GM23338 (cell line): ENCODE results near the gene KISS1. TPM values are rescaled to one million over a fixed set of nuclear protein-coding genes. Genes with fewer than 3 reads are reported as not detected.

Experiments used
- ATAC-seq: fragments of 200-7000 bp; cut with Tn5 transposase; 3 replicates; pipeline ENCODE4 v1.9.1; 2020
- DNase-seq: peaks from one replicate; pipeline ENCODE4 v3.0.0-alpha.2; 2015; ENCODE audit warnings: low spot score
- H2AFZ ChIP-seq: fragments of 200-600 bp; sonication (generic); 2 replicates; pipeline ENCODE4 v1.8.0; 2016; ENCODE audit warnings: antibody characterized with exemption, mild to moderate bottlenecking, moderate library complexity
- H3F3A ChIP-seq: fragments of 200-600 bp; sonication (generic); replicated peaks from 2 replicates; pipeline ENCODE4 v1.8.0; 2017; ENCODE audit warnings: antibody characterized with exemption, mixed run types, low read depth
- H3K27ac ChIP-seq: fragments of 200-600 bp; sonication (generic); 2 replicates; pipeline ENCODE4 v1.6.1; 2016; ENCODE audit warnings: low read depth
- H3K27me3 ChIP-seq: fragments of 200-600 bp; sonication (generic); 2 replicates; pipeline ENCODE4 v1.8.0; 2016; ENCODE audit warnings: mild to moderate bottlenecking, mixed run types, moderate library complexity; ENCODE audit not compliant: insufficient read depth
- H3K36me3 ChIP-seq: fragments of 200-600 bp; sonication (generic); 2 replicates; pipeline ENCODE4 v1.8.0; 2016; ENCODE audit warnings: mild to moderate bottlenecking; ENCODE audit not compliant: insufficient read depth
- H3K4me1 ChIP-seq: fragments of 200-600 bp; sonication (generic); 2 replicates; pipeline ENCODE4 v1.8.0; 2016; ENCODE audit warnings: mild to moderate bottlenecking, moderate library complexity; ENCODE audit not compliant: insufficient read depth
- H3K4me2 ChIP-seq: fragments of 200-600 bp; sonication (generic); 2 replicates; pipeline ENCODE4 v1.7.1; 2017; ENCODE audit warnings: mixed run types
- H3K4me3 ChIP-seq: fragments of 200-600 bp; sonication (generic); 2 replicates; pipeline ENCODE4 v1.6.1; 2016; ENCODE audit warnings: mixed run types
- H3K79me2 ChIP-seq: fragments of 200-600 bp; sonication (generic); replicated peaks from 2 replicates; pipeline ENCODE4 v1.8.0; 2017; ENCODE audit warnings: mild to moderate bottlenecking; ENCODE audit not compliant: insufficient read depth
- H3K9me2 ChIP-seq: fragments of 200-600 bp; sonication (generic); 2 replicates; pipeline ENCODE4 v1.8.0; 2017; ENCODE audit not compliant: insufficient read depth
- H4K20me1 ChIP-seq: fragments of 200-600 bp; sonication (generic); replicated peaks from 2 replicates; pipeline ENCODE4 v1.8.0; 2017; ENCODE audit warnings: mild to moderate bottlenecking; ENCODE audit not compliant: insufficient read depth
- H3K27ac Mint-ChIP-seq: 2 replicates; pipeline ENCODE4 v1.8.0; 2020; ENCODE audit warnings: inconsistent platforms, mild to moderate bottlenecking, moderate library complexity, mixed read lengths
- H3K27me3 Mint-ChIP-seq: 3 replicates; pipeline ENCODE4 v1.8.0; 2022; ENCODE audit warnings: low read depth, mild to moderate bottlenecking, moderate library complexity, mixed read lengths, inconsistent platforms; ENCODE audit not compliant: insufficient read depth, poor library complexity
- H3K36me3 Mint-ChIP-seq: 3 replicates; pipeline ENCODE4 v1.8.0; 2021; ENCODE audit warnings: low read depth, mild to moderate bottlenecking, inconsistent platforms, moderate library complexity, mixed read lengths
- H3K4me1 Mint-ChIP-seq: 3 replicates; pipeline ENCODE4 v1.8.0; 2020; ENCODE audit warnings: mild to moderate bottlenecking, inconsistent platforms, mixed read lengths
- H3K4me3 Mint-ChIP-seq: 3 replicates; pipeline ENCODE4 v1.8.0; 2021; ENCODE audit warnings: moderate library complexity, mild to moderate bottlenecking, inconsistent platforms, mixed read lengths
- H3K9me3 Mint-ChIP-seq: 3 replicates; pipeline ENCODE4 v1.8.0; 2020; ENCODE audit warnings: moderate library complexity, mild to moderate bottlenecking, inconsistent platforms, mixed read lengths
- NANOG ChIP-seq: IDR thresholded peaks from 2 replicates; pipeline ENCODE4 v1.6.1; 2016; ENCODE audit warnings: antibody characterized with exemption, borderline replicate concordance
- polyA plus RNA-seq: library from polyadenylated mRNA; unstranded; fragments of >200 nt; fragmentation: Nextera tagmentation; extraction: Ambion mirVana; gene quantifications from 2 replicates; pipeline ENCODE4 v1.2.1, GENCODE V29; 2016
- total RNA-seq: library from RNA; depleted of rRNA; stranded (reverse); fragments of >200 nt; shearing (Covaris generic); gene quantifications from 2 replicates; pipeline ENCODE4 v1.2.3, GENCODE V29; 2014; rRNA removed

Gene KISS1
- total and polyA plus RNA-seq, 2 experiments from 2014 or later, result not detected

DNA sequence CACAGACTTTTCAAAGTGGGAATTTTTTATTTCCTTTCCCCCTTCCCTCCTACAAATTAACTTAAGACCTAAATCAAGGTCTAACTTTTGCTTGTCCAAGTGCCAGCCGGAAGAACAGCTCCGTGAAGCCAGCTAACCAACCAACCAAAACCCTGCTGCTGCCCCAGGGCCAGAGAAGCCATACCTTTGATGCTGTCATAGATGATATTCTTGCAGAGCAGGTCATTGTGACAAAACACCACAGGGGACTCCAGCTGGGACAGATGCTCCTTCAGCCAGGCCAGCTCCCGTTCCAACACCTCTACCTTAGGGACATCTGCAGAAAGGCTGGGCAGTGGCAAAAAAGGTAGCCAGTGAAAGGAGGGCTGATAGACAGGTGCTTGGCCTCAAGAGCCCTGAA is 55.2 kb downstream of the KISS1 start:
- H3K36me3 Mint-ChIP-seq, result peaks cover 17% of the 10 kb centered on the region
- H3K4me1 Mint-ChIP-seq, result peaks cover 9% of the 10 kb centered on the region
- no peak overlapping the region for H3K4me3 Mint-ChIP-seq
- Histone ChIP-seq H3K4me3 (no peak overlapping the region), H3K4me2 (no peak overlapping the region), H3F3A (no peaks in the 10 kb centered on the region), H4K20me1 (no peaks in the 10 kb centered on the region), H3K4me1 (no peaks in the 10 kb centered on the region), H3K9me2 (no peaks in the 10 kb centered on the region), H3K36me3 (no peaks in the 10 kb centered on the region), H3K79me2 (no peaks in the 10 kb centered on the region), H3K27me3 (no peaks in the 10 kb centered on the region), H2AFZ (no peak overlapping the region), H3K27ac (no peak overlapping the region)
- no peak for TF ChIP-seq NANOG
- H3K27ac Mint-ChIP-seq, result no peak overlapping the region
- DNase-seq, result no peak
- ATAC-seq, result no peak
- peaks cover 9% of the 10 kb centered on the region for H3K27me3 Mint-ChIP-seq
- no peaks in the 10 kb centered on the region for H3K9me3 Mint-ChIP-seq

Other genes with a start within 250 kb of the KISS1 start
- 105 and 123 TPM in 2 replicates for gene SOX13, start 123.4 kb downstream of the KISS1 start, total RNA-seq
- 28.6 and 32.3 TPM in 2 replicates for gene SOX13, start 123.4 kb downstream of the KISS1 start, polyA plus RNA-seq
- gene ETNK2, start 44.4 kb downstream of the KISS1 start, total RNA-seq, result 18.9 and 26.2 TPM in 2 replicates
- gene ETNK2, start 44.4 kb downstream of the KISS1 start, polyA plus RNA-seq, result 7.6 and 9.0 TPM in 2 replicates
- not detected in 2 replicates for gene REN, start 30.2 kb downstream of the KISS1 start, total RNA-seq
- not detected in 2 replicates for gene REN, start 30.2 kb downstream of the KISS1 start, polyA plus RNA-seq
- gene GOLT1A, start 17.5 kb upstream of the KISS1 start, total RNA-seq, result 3.0 and 7.0 TPM in 2 replicates
- 7.2 and 10.7 TPM in 2 replicates for gene GOLT1A, start 17.5 kb upstream of the KISS1 start, polyA plus RNA-seq
- 4.3 and 6.2 TPM in 2 replicates for gene PLEKHA6, start 163.4 kb upstream of the KISS1 start, total RNA-seq
- gene PLEKHA6, start 163.4 kb upstream of the KISS1 start, polyA plus RNA-seq, result 2.5 and 2.8 TPM in 2 replicates
- 58.4 and 64.3 TPM in 2 replicates for gene PPP1R15B, start 215.3 kb upstream of the KISS1 start, total RNA-seq
- 16.3 and 17.3 TPM in 2 replicates for gene PPP1R15B, start 215.3 kb upstream of the KISS1 start, polyA plus RNA-seq